Spleen (tissue), 7 donors: Measurements from ENCODE around the gene SYNE2.

Experiments
- CTCF ChIP-seq, 11 experiments: fragments of 200-600 bp in 7 of 11; fragments of 450-650 bp in 4 of 11; sonication (generic) in 4 of 11; IDR thresholded peaks in 8 of 11; conservative IDR thresholded peaks in 3 of 11; 1 replicate in 7 of 11; 2 replicates in 4 of 11; pipeline versions ENCODE4 v1.4.0 to v1.8.0; 2016 to 2021; ENCODE audit warnings: antibody characterized with exemption in 11 of 11, inconsistent platforms in 4 of 11, mild to moderate bottlenecking in 1 of 11
- POLR2A ChIP-seq, 3 donors: fragments of 450-650 bp; IDR thresholded peaks; one replicate each; pipeline ENCODE4 v1.5.1; 2017; ENCODE audit warnings: antibody characterized with exemption in 3 of 3, mild to moderate bottlenecking in 1 of 3
- POLR2AphosphoS5 ChIP-seq, 3 donors: sonication (generic); formaldehyde crosslinking; IDR thresholded peaks; one replicate each; pipeline ENCODE4 v1.5.1; 2017; ENCODE audit warnings: antibody characterized with exemption in 3 of 3
- donor health status: DM: no; HTN: no; CAD: no; lungs with moderate emphysema.
- donor health status: DM: no; HTN: no; CAD: no.
- donor health status: DM: no; HTN: no; CAD: no.

GRCh38 chr14:64213086-64213485 lies 360.3 kb downstream of the SYNE2 start:
- TF ChIP-seq CTCF (IDR thresholded peaks at IDR 0.05 in 8 of 11, conservative IDR thresholded peaks at IDR 0.05 in 3 of 11) (no peak), POLR2A (IDR thresholded peaks at IDR 0.05) (no peak), POLR2AphosphoS5 (IDR thresholded peaks at IDR 0.05) (no peak)
